OCI-LY1 (cell line): Measurements from ENCODE around the gene FAT1.

Experiments
- CTCF ChIP-seq: fragments of 200-600 bp; sonication (generic), shearing (Covaris generic); IDR thresholded peaks from 2 replicates; pipeline ENCODE4 v1.5.1; 2017; ENCODE audit warnings: mild to moderate bottlenecking, antibody characterized with exemption, low read length, moderate library complexity, mixed read lengths
- EZH2 ChIP-seq: fragments of 200-600 bp; sonication (generic), shearing (Covaris generic); IDR thresholded peaks from 2 replicates; pipeline ENCODE4 v1.8.0; 2017; ENCODE audit warnings: borderline replicate concordance, mixed run types, mild to moderate bottlenecking, antibody characterized with exemption, low read length, moderate library complexity, mixed read lengths

- TF ChIP-seq CTCF = no peak
- no peak for TF ChIP-seq EZH2
Observed at GRCh38 chr4:186687265-186687664, 36.4 kb downstream of the FAT1 start.
